ENCODE results near the gene ATP6V0A1.

Gene ATP6V0A1

DNA sequence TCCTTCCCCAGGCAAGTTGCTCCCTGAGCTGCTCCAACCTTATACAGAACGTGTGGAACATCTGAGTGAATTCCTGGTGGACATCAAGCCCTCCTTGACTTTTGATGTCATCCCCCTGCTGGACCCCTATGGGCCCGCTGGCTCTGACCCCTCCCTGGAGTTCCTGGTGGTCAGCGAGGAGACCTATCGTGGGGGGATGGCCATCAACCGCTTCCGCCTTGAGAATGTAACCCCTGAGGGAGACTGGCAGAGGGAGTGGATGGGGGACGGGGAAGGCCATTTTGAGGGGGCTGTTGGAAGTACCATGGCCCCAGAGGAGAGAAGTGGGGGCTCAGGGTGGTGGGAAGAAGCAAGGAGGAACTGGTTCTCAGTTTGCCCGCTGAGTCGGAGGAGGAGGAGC, 105.3 kb downstream of the ATP6V0A1 start:
- ATAC-seq, result no peak

DNA sequence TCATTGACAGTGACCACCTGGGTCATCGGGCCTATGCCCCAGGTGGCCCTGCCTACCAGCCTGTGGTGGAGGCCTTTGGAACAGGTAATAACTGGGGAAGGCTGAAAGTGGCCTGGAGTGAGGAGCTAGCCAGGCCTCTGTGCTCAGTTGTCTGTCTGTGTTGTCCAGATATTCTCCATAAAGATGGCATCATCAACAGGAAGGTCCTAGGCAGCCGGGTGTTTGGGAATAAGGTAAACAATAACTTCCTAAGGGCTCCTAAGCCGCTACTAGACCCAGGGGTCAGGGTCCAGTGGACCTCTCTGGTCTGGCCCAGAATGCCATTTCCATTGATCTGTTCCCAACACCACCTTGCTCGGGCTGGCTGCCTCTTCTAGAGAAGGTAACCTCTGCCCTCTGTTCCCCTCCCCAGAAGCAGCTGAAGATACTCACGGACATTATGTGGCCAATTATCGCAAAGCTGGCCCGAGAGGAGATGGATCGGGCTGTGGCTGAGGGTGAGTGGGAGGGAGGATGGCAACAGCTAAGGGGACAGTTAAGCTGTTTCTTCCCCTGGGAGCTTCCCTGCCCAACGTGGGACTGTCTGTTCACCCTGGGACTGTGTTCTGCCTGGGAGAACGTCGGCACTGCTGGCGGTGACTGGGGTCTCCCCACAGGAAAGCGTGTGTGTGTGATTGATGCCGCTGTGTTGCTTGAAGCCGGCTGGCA, 106.3 kb downstream of the ATP6V0A1 start:
- ATAC-seq, result no peak

GRCh38 chr17:42565523-42566214, 107.0 kb downstream of the ATP6V0A1 start:
- no peak for ATAC-seq

DNA sequence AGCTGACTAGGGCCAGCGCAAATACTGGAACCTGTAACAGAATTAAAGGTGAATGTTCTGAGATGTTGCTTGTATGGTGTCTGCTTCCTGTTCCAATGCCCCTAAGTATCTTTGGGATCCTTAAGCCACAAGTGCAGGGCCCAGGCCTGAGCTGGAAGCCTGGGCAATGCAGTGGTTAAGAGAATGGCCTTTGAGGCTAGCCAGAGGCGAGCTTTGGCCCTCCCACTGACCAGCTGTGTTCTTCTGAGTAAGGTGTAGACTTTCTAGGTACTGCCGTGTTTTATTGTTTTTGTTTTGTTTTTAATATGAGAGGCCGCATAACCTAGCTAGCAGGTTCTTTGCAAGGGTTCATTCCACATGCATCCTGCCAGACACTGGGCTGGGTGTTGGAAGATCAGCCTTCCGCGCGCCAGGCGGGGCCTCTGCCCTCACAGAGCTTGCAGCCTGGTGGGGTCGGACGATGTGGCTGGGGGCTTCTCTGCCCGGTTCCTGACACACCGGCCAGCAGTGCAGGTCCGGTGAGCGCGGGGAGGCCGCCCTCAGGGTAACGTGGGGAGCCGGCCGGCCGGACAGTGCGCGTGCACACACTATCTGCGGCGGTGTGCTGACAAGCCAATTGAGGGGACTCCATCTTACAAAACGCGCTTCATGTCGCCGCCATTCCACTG, 107.7 kb downstream of the ATP6V0A1 start:
- no peak for ATAC-seq

GRCh38 chr17:42566883-42567573, 108.3 kb downstream of the ATP6V0A1 start, which contains the start of gene MLX:
Gene MLX (plus strand): TSS chr17:42567100. CDS start chr17:42567125, 25 bp downstream.
- ATAC-seq, result peak; percentile 71 to 77

DNA sequence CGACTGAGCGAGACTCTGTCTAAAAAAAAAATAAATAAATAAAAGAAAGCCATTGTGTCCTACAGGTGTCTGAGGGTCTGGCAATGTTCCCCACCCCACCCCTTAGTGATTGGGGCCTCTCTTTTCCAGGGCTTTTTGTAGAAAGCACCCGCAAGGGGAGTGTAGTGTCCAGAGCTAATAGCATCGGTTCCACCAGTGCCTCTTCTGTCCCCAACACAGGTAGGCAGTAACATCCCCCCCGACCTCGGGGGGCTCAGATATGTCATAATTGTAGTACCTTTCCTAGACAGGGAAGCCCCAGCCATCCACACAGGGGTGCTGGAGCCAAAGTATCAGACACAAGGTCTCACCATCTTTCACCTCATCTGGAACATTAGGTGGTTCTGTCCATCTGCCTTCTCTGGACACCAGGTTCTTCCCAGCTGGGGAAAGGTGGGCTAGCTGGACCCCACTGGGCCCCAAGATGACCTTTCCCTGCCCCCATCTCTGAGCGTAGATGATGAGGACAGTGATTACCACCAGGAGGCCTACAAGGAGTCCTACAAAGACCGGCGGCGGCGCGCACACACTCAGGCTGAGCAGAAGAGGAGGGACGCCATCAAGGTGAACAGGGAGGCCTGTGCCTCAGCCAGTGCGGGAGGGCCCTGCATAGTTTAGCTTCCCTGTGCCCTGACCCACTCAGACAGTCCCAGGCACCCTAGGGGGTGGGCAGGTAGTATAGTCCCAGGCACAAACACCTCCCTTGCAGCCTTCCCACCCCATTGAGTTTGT, 109.8 kb downstream of the ATP6V0A1 start:
- no peak for ATAC-seq

GRCh38 chr17:42571435-42572225, 113.0 kb downstream of the ATP6V0A1 start:
- no peak for ATAC-seq
